NCI-H748 treated with DMSO at 0.1 percent for 48 hours (cell line): ENCODE results near the gene MDM1.

Experiments
- DNase-seq: peaks from one replicate; lab custom pipeline; 2025; lab: John Stamatoyannopoulos, UW

The MDM1 gene

GRCh38 chr12:68356060-68356695, 24.0 kb upstream of the MDM1 start:
- DNase-seq, result no peak

- no peak for DNase-seq
Observed at GRCh38 chr12:68354977-68355541, 22.9 kb upstream of the MDM1 start.

GRCh38 chr12:68352067-68352466, 19.9 kb upstream of the MDM1 start:
- DNase-seq, result no peak

GRCh38 chr12:68350753-68351152, 18.6 kb upstream of the MDM1 start:
- DNase-seq, result no peak

GRCh38 chr12:68349921-68350606, 17.9 kb upstream of the MDM1 start:
- peak; percentile 29 for DNase-seq

GRCh38 chr12:68349220-68349621, 17.1 kb upstream of the MDM1 start:
- DNase-seq, result no peak

GRCh38 chr12:68348419-68348818, 16.3 kb upstream of the MDM1 start:
- no peak for DNase-seq

- no peak for DNase-seq
Observed at GRCh38 chr12:68345763-68346162, 13.6 kb upstream of the MDM1 start.

GRCh38 chr12:68344126-68344525, 12.0 kb upstream of the MDM1 start:
- DNase-seq, result no peak

GRCh38 chr12:68342966-68343365, 10.8 kb upstream of the MDM1 start:
- DNase-seq, result no peak

GRCh38 chr12:68341822-68342221, 9.7 kb upstream of the MDM1 start:
- DNase-seq, result no peak

GRCh38 chr12:68340404-68341270, 8.5 kb upstream of the MDM1 start:
- DNase-seq, result no peak

GRCh38 chr12:68336889-68337303, 4.7 kb upstream of the MDM1 start:
- DNase-seq, result peak; percentile 41

- DNase-seq, result no peak
Observed at GRCh38 chr12:68335462-68335861, 3.3 kb upstream of the MDM1 start.

- DNase-seq, result no peak
Observed at GRCh38 chr12:68334132-68334531, 2.0 kb upstream of the MDM1 start.

GRCh38 chr12:68332728-68333630, 817 bp upstream of the MDM1 start:
- DNase-seq, result no peak

GRCh38 chr12:68331500-68331868, 678 bp downstream of the MDM1 start:
- no peak for DNase-seq

- no peak for DNase-seq
Observed at GRCh38 chr12:68327896-68328295, 4.3 kb downstream of the MDM1 start.

- no peak for DNase-seq
Observed at GRCh38 chr12:68326716-68327115, 5.4 kb downstream of the MDM1 start.

- no peak for DNase-seq
Observed at GRCh38 chr12:68325966-68326365, 6.2 kb downstream of the MDM1 start.

GRCh38 chr12:68324531-68324930, 7.6 kb downstream of the MDM1 start:
- DNase-seq, result no peak

GRCh38 chr12:68321140-68321539, 11.0 kb downstream of the MDM1 start:
- no peak for DNase-seq
